IMR-90 (cell line): ENCODE measurements around the gene RTCB. TPM values are rescaled to one million over a fixed set of nuclear protein-coding genes. Genes with fewer than 3 reads are reported as not detected.

Experiments
- ATAC-seq: fragments of 200-7000 bp; cut with Tn5 transposase; 2 replicates; pipeline ENCODE4 v1.9.1; 2020; ENCODE audit warnings: low read depth, mild to moderate bottlenecking, moderate library complexity
- BruUV-seq: library from RNA; stranded (reverse); fragments of 400-500 nt; replicated peaks from 2 replicates; lab custom pipeline; 2021; lab: Mats Ljungman, UMichigan
- CTCF ChIA-PET: fragments of 300-600 bp; formaldehyde crosslinking; extraction: SDS; loops from one replicate; lab custom pipeline; 2021; ENCODE audit warnings: antibody characterized with exemption; lab: Yijun Ruan, JAX
- POLR2A ChIA-PET: fragments of 300-600 bp; sonication (Branson Sonifier 250); formaldehyde crosslinking; loops from one replicate; lab custom pipeline; 2022; ENCODE audit warnings: antibody characterized with exemption; ENCODE audit not compliant: unreplicated experiment; lab: Charles Lee
- DNase-seq: peaks from one replicate; pipeline ENCODE4 v3.0.0; 2013
- H2AFZ ChIP-seq: replicated peaks from 2 replicates; pipeline ENCODE3; 2013; ENCODE audit warnings: low read length, mild to moderate bottlenecking; ENCODE audit not compliant: poor library complexity
- H2AK5ac ChIP-seq: 2 replicates; pipeline ENCODE4 v1.6.1; 2013; ENCODE audit warnings: low read depth, low read length, inconsistent platforms
- H2AK9ac ChIP-seq: replicated peaks from 2 replicates; pipeline ENCODE3; 2013; ENCODE audit warnings: mild to moderate bottlenecking, low read depth, low read length, moderate library complexity; ENCODE audit not compliant: poor library complexity
- H2BK120ac ChIP-seq: 2 replicates; pipeline ENCODE4 v1.6.1; 2013; ENCODE audit warnings: low read depth, low read length, inconsistent platforms
- H2BK15ac ChIP-seq: 3 replicates; pipeline ENCODE4 v1.6.1; 2013; ENCODE audit warnings: low read depth, low read length, inconsistent platforms
- H2BK20ac ChIP-seq: 2 replicates; pipeline ENCODE4 v1.6.1; 2013; ENCODE audit warnings: low read depth, mild to moderate bottlenecking, inconsistent platforms, low read length, moderate library complexity
- H2BK5ac ChIP-seq: 2 replicates; pipeline ENCODE4 v1.6.1; 2013; ENCODE audit warnings: mild to moderate bottlenecking, low read depth, low read length, inconsistent platforms; ENCODE audit not compliant: poor library complexity, severe bottlenecking
- H3K14ac ChIP-seq: replicated peaks from 2 replicates; pipeline ENCODE4 v1.6.1; 2013; ENCODE audit warnings: low read depth, low read length, inconsistent platforms
- H3K18ac ChIP-seq: 2 replicates; pipeline ENCODE4 v1.6.1; 2013; ENCODE audit warnings: low read depth, low read length, control low read depth
- H3K23ac ChIP-seq: 2 replicates; pipeline ENCODE4 v1.6.1; 2013; ENCODE audit warnings: low read depth, low read length, inconsistent platforms
- H3K27ac ChIP-seq: 2 replicates; pipeline ENCODE4 v1.5.1; 2013; ENCODE audit warnings: mild to moderate bottlenecking, control low read depth, low read length; ENCODE audit not compliant: insufficient read depth
- H3K27me3 ChIP-seq: 2 replicates; pipeline ENCODE4 v1.6.1; 2013; ENCODE audit warnings: low read length; ENCODE audit not compliant: control insufficient read depth, insufficient read depth
- H3K36me3 ChIP-seq: 2 replicates; pipeline ENCODE4 v1.6.1; 2013; ENCODE audit warnings: low read length, mixed read lengths; ENCODE audit not compliant: control insufficient read depth, insufficient read depth
- H3K4ac ChIP-seq: 2 replicates; pipeline ENCODE4 v1.6.1; 2013; ENCODE audit warnings: low read depth, low read length, inconsistent platforms
- H3K4me1 ChIP-seq: 2 replicates; pipeline ENCODE4 v1.6.1; 2013; ENCODE audit warnings: low read length, mixed read lengths; ENCODE audit not compliant: control insufficient read depth, insufficient read depth
- H3K4me2 ChIP-seq: 2 replicates; pipeline ENCODE4 v1.6.1; 2013; ENCODE audit warnings: low read depth, mild to moderate bottlenecking, control low read depth, low read length, moderate library complexity
- H3K4me3 ChIP-seq: 2 replicates; pipeline ENCODE4 v1.5.1; 2013; ENCODE audit warnings: low read depth, mild to moderate bottlenecking, control low read depth, low read length, moderate library complexity; ENCODE audit not compliant: insufficient read depth
- H3K56ac ChIP-seq: 2 replicates; pipeline ENCODE4 v1.6.1; 2013; ENCODE audit warnings: low read length, inconsistent platforms; ENCODE audit not compliant: insufficient read depth; ENCODE audit errors: extremely low read depth
- H3K79me1 ChIP-seq, 2 experiments: 2 replicates each; pipeline ENCODE4 v1.6.1; 2013; ENCODE audit warnings: low read length in 2 of 2, inconsistent platforms in 1 of 2, low read depth in 1 of 2
- H3K9ac ChIP-seq: 2 replicates; pipeline ENCODE4 v1.6.1; 2013; ENCODE audit warnings: low read depth, low read length, control low read depth
- H3K9me1 ChIP-seq: 2 replicates; pipeline ENCODE4 v1.6.1; 2013; ENCODE audit warnings: low read length, inconsistent platforms; ENCODE audit not compliant: insufficient read depth
- H3K9me3 ChIP-seq: 2 replicates; pipeline ENCODE4 v1.6.1; 2013; ENCODE audit warnings: low read length; ENCODE audit not compliant: control insufficient read depth, insufficient read depth
- H4K20me1 ChIP-seq: 2 replicates; pipeline ENCODE4 v1.6.1; 2013; ENCODE audit warnings: low read length, inconsistent platforms; ENCODE audit not compliant: insufficient read depth
- H4K5ac ChIP-seq: 2 replicates; pipeline ENCODE4 v1.6.1; 2013; ENCODE audit warnings: mild to moderate bottlenecking, low read depth, low read length, control low read depth
- H4K8ac ChIP-seq, 2 experiments: 2 replicates each; pipeline ENCODE4 v1.6.1; 2013; ENCODE audit warnings: low read depth in 2 of 2, low read length in 2 of 2, control low read depth in 1 of 2, inconsistent platforms in 1 of 2
- H4K91ac ChIP-seq: 2 replicates; pipeline ENCODE4 v1.6.1; 2013; ENCODE audit warnings: low read depth, low read length, inconsistent platforms; ENCODE audit not compliant: insufficient read depth
- BHLHE40 ChIP-seq: fragments of 150-350 bp; IDR thresholded peaks from 2 replicates; pipeline ENCODE4 v1.6.1; 2016; ENCODE audit warnings: mild to moderate bottlenecking, low read depth, low read length
- CEBPB ChIP-seq: IDR thresholded peaks from 2 replicates; pipeline ENCODE4 v1.6.1; 2012; ENCODE audit warnings: low read depth, low read length, improper control_type of control experiment
- CHD1 ChIP-seq: IDR thresholded peaks from 2 replicates; pipeline ENCODE4 v1.6.1; 2012; ENCODE audit warnings: low read depth, low read length, improper control_type of control experiment
- ELK1 ChIP-seq: fragments of 150-350 bp; IDR thresholded peaks from 2 replicates; pipeline ENCODE4 v1.6.1; 2016; ENCODE audit warnings: low read depth, mild to moderate bottlenecking, low read length, moderate library complexity, borderline replicate concordance
- FOS ChIP-seq: fragments of 150-350 bp; IDR thresholded peaks from 2 replicates; pipeline ENCODE4 v1.6.1; 2016; ENCODE audit warnings: low read depth, low read length
- MAFK ChIP-seq: IDR thresholded peaks from 2 replicates; pipeline ENCODE4 v1.6.1; 2012; ENCODE audit warnings: low read depth, low read length, improper control_type of control experiment
- MAZ ChIP-seq: IDR thresholded peaks from 2 replicates; pipeline ENCODE4 v1.6.1; 2012; ENCODE audit warnings: low read depth, mild to moderate bottlenecking, low read length, improper control_type of control experiment, moderate library complexity, borderline replicate concordance
- MXI1 ChIP-seq: IDR thresholded peaks from 2 replicates; pipeline ENCODE4 v1.6.1; 2012; ENCODE audit warnings: low read depth, mild to moderate bottlenecking, low read length, moderate library complexity, borderline replicate concordance
- NFE2L2 ChIP-seq: fragments of 150-350 bp; IDR thresholded peaks from 2 replicates; pipeline ENCODE4 v1.6.1; 2016; ENCODE audit warnings: low read depth, mild to moderate bottlenecking, low read length
- POLR2A ChIP-seq: IDR thresholded peaks from 2 replicates; pipeline ENCODE4 v1.6.1; 2012; ENCODE audit warnings: mild to moderate bottlenecking, low read depth, low read length
- RAD21 ChIP-seq: IDR thresholded peaks from 2 replicates; pipeline ENCODE4 v1.6.1; 2012; ENCODE audit warnings: low read length, improper control_type of control experiment
- RCOR1 ChIP-seq: IDR thresholded peaks from 2 replicates; pipeline ENCODE4 v1.6.1; 2012; ENCODE audit warnings: mild to moderate bottlenecking, low read length, improper control_type of control experiment; ENCODE audit not compliant: insufficient replicate concordance
- RFX5 ChIP-seq: IDR thresholded peaks from 2 replicates; pipeline ENCODE4 v1.8.0; 2012; ENCODE audit warnings: low read depth, mild to moderate bottlenecking, low read length, moderate library complexity
- SMC3 ChIP-seq: fragments of 150-350 bp; IDR thresholded peaks from 2 replicates; pipeline ENCODE4 v1.6.1; 2016; ENCODE audit warnings: low read depth, mild to moderate bottlenecking, antibody characterized with exemption, low read length, moderate library complexity
- USF2 ChIP-seq: fragments of 150-350 bp; IDR thresholded peaks from 2 replicates; pipeline ENCODE4 v1.6.1; 2017; ENCODE audit warnings: mild to moderate bottlenecking, antibody characterized with exemption, low read length, low read depth
- WGBS, 2 experiments: methylation state at CpG; one replicate each; pipeline versions ENCODE4 v1.1.5 to v1.1.7; 2013; ENCODE audit warnings: missing lambda C conversion rate in 2 of 2; ENCODE audit not compliant: insufficient read length in 1 of 2; ENCODE audit errors: extremely low coverage in 2 of 2; 5-methylcytosine and 5-hydroxymethylcytosine counted together
- dilution Hi-C: fragments of 300-500 bp; cut with HindIII; formaldehyde crosslinking; loops from one replicate; pipeline ENCODE4 v1.14.3; 2018; ENCODE audit warnings: low sequenced_read_pairs; ENCODE audit not compliant: unreplicated experiment
- in situ Hi-C: fragments of 300-500 bp; cut with MboI; formaldehyde crosslinking; loops from 3 replicates; pipeline ENCODE4 v1.14.3; 2019; ENCODE audit warnings: low sequenced_read_pairs, inconsistent platforms, mixed read lengths
- intact Hi-C: fragments of 100-400 bp; cut with micrococcal nuclease; formaldehyde crosslinking; loops from 2 replicates; pipeline ENCODE4 v1.10.0; 2022
- polyA plus RNA-seq, 3 experiments: library from polyadenylated mRNA; depleted of rRNA; stranded (reverse); fragments of >200 nt; gene quantifications; 2 replicates each; pipeline ENCODE4 v1.2.3, GENCODE V29; 2012; ENCODE audit warnings: low replicate concordance in 1 of 3
- total RNA-seq: library from RNA; depleted of rRNA; stranded (reverse); fragments of >200 nt; gene quantifications from 2 replicates; pipeline ENCODE4 v1.2.3, GENCODE V29; 2012
- TF ChIP-seq, protein P1 (sequence below): conservative IDR thresholded peaks from 2 replicates; pipeline ENCODE4 v1.5.1; 2012; ENCODE audit warnings: mild to moderate bottlenecking, low read depth, low read length, improper control_type of control experiment

RTCB gene
- total and polyA plus RNA-seq, 2 of the 4 experiments (the other 2 are of a cell fraction) = 115 to 213 TPM

DNA sequence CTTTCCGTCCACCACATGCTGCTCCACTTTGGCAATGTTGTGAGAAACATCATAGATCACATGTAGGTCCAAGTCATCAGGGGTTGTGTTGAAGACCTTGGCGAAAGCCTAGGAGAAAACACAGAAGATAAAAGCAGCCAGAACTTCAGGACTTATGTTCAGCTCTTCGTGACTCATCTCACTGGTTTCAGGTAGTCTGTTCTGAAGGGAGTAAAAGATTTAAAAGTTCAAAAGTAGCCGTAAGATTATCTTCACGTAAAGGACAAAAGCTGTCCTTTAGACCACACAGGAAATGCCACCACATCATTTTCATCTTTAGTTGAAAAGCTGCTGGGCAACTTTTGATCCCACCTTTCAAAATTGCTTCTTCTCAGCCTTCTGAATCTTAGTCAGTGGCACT lies 16.9 kb downstream of the RTCB start:
- no peaks in the 10 kb centered on the region for H4K20me1 ChIP-seq
- no peak overlapping the region for H3K56ac ChIP-seq
- H2BK120ac ChIP-seq = no peak overlapping the region
- H3K4me3 ChIP-seq = no peak overlapping the region
- H3K27me3 ChIP-seq = no peaks in the 10 kb centered on the region
- H3K79me1 ChIP-seq = peaks cover 0 to 4% of the 10 kb centered on the region in 2 experiments; a peak in 2 of 4 replicates
- ATAC-seq (no peak), DNase-seq (no peak)
- H4K5ac ChIP-seq = no peak overlapping the region
- H3K18ac ChIP-seq = no peak overlapping the region
- no peak overlapping the region for H3K23ac ChIP-seq
- no peak overlapping the region for H2BK15ac ChIP-seq
- H2AK5ac ChIP-seq = no peak overlapping the region
- WGBS, 2 experiments = no CpG with 5 or more reads among the region's 5 CpGs
- H3K14ac ChIP-seq = no peak overlapping the region
- H3K9me3 ChIP-seq = no peaks in the 10 kb centered on the region
- peaks cover 59% of the 10 kb centered on the region for H3K36me3 ChIP-seq
- H3K4me1 ChIP-seq = no peaks in the 10 kb centered on the region
- H4K91ac ChIP-seq = no peak overlapping the region
- in situ Hi-C loops (loop anchor here (10.0 kb wide), 1 partner anchor 430 kb away; no protein-coding TSS in a partner anchor), dilution Hi-C loops (no loop called here), intact Hi-C loops (no loop called here)
- H2AK9ac ChIP-seq = no peak overlapping the region
- no peak overlapping the region for H3K4ac ChIP-seq
- H2AFZ ChIP-seq = no peak overlapping the region
- H3K9ac ChIP-seq = no peak overlapping the region
- no peak overlapping the region for H4K8ac ChIP-seq
- no peak overlapping the region for H3K4me2 ChIP-seq
- ChIA-PET CTCF (no interaction called here), POLR2A (no interaction called here)
- no peak overlapping the region for H3K27ac ChIP-seq
- no peak overlapping the region for H2BK5ac ChIP-seq
- no peaks in the 10 kb centered on the region for H3K9me1 ChIP-seq
- TF ChIP-seq USF2 (no peak), MXI1 (no peak), RAD21 (no peak), RFX5 (no peak), ELK1 (no peak), NFE2L2 (no peak), CEBPB (no peak), BHLHE40 (no peak), SMC3 (no peak), RCOR1 (no peak), MAZ (no peak), POLR2A (no peak), FOS (no peak), CHD1 (no peak), MAFK (no peak)
- TF ChIP-seq, protein P1, sequence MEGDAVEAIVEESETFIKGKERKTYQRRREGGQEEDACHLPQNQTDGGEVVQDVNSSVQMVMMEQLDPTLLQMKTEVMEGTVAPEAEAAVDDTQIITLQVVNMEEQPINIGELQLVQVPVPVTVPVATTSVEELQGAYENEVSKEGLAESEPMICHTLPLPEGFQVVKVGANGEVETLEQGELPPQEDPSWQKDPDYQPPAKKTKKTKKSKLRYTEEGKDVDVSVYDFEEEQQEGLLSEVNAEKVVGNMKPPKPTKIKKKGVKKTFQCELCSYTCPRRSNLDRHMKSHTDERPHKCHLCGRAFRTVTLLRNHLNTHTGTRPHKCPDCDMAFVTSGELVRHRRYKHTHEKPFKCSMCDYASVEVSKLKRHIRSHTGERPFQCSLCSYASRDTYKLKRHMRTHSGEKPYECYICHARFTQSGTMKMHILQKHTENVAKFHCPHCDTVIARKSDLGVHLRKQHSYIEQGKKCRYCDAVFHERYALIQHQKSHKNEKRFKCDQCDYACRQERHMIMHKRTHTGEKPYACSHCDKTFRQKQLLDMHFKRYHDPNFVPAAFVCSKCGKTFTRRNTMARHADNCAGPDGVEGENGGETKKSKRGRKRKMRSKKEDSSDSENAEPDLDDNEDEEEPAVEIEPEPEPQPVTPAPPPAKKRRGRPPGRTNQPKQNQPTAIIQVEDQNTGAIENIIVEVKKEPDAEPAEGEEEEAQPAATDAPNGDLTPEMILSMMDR = no peak
- no peak overlapping the region for H2BK20ac ChIP-seq
- no TSS peak for BruUV-seq
